ENCODE measurements around the gene PRKCE.

Gene PRKCE

GRCh38 chr2:45943219-45944044 is 292.0 kb downstream of the PRKCE start:
- in situ Hi-C loops (cut with HindIII; ENCODE audit: low pct_ligation_motif_present, low sequenced_read_pairs), result loop anchor here (25.0 kb wide), 1 partner anchor 306 kb away; no protein-coding TSS in a partner anchor
- no peaks in the 10 kb centered on the region for H3K27me3 ChIP-seq (replicated peaks)
- H3K27ac ChIP-seq, result no peak overlapping the region
- TF ChIP-seq, protein P1, sequence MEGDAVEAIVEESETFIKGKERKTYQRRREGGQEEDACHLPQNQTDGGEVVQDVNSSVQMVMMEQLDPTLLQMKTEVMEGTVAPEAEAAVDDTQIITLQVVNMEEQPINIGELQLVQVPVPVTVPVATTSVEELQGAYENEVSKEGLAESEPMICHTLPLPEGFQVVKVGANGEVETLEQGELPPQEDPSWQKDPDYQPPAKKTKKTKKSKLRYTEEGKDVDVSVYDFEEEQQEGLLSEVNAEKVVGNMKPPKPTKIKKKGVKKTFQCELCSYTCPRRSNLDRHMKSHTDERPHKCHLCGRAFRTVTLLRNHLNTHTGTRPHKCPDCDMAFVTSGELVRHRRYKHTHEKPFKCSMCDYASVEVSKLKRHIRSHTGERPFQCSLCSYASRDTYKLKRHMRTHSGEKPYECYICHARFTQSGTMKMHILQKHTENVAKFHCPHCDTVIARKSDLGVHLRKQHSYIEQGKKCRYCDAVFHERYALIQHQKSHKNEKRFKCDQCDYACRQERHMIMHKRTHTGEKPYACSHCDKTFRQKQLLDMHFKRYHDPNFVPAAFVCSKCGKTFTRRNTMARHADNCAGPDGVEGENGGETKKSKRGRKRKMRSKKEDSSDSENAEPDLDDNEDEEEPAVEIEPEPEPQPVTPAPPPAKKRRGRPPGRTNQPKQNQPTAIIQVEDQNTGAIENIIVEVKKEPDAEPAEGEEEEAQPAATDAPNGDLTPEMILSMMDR (IDR thresholded peaks at IDR 0.05; ENCODE audit: low read depth, low read length, missing control alignments), result peak; percentile 14
- no peak for DNase-seq
- H3K4me3 ChIP-seq (ENCODE audit: low read depth, low read length), result no peak overlapping the region
- H3K36me3 ChIP-seq (replicated peaks), result no peaks in the 10 kb centered on the region

DNA sequence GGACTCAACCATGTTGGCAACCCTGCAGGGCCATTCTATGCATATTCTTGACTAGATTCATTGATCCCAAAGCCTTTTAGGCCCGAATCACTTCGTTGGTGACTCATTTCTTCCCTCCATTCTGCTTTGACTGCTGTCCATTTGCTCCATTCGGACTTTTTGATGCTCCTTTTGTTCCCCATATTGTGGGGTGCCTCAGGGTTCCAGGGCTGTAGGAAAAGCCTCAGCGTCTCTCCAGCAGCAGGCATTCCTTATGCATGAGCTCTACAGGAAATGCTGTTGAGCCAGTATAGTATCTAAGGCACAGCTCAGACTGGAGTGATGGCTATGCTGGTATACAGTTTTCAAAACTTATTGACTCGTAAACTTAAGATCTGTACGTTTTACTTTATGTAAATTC is 292.6 kb downstream of the PRKCE start:
- H3K4me3 ChIP-seq (ENCODE audit: low read depth, low read length), result no peak overlapping the region
- H3K36me3 ChIP-seq (replicated peaks), result no peaks in the 10 kb centered on the region
- no peak overlapping the region for H3K27ac ChIP-seq
- no peaks in the 10 kb centered on the region for H3K27me3 ChIP-seq (replicated peaks)
- DNase-seq, result peak; percentile 75
- in situ Hi-C loops (cut with HindIII; ENCODE audit: low pct_ligation_motif_present, low sequenced_read_pairs), result loop anchor here (25.0 kb wide), 1 partner anchor 307 kb away; no protein-coding TSS in a partner anchor
- TF ChIP-seq, protein P1 (IDR thresholded peaks at IDR 0.05; ENCODE audit: low read depth, low read length, missing control alignments), result no peak

DNA sequence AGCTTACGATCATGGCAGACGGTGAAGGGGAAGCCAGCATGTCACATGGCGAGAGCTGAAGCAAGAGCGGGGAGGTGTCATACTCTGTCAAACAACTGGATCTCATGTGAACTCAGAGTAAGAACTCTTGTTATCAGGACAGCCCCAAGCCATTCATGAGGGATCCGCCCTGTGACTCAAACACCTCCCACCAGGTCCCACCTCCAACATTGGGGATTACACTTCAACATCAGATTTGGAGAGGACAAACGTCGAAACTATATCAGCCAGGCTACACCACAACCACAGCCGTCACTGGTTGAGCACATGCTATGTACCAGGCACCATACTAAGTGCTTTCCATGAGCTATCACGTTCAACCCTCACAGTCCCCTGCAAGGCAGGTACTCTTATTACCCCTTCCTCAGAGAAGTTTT is 293.8 kb downstream of the PRKCE start:
- TF ChIP-seq, protein P1 (IDR thresholded peaks at IDR 0.05; ENCODE audit: low read depth, low read length, missing control alignments), result no peak
- no peak for DNase-seq
- Histone ChIP-seq H3K36me3 (replicated peaks) (no peaks in the 10 kb centered on the region), H3K27me3 (replicated peaks) (no peaks in the 10 kb centered on the region), H3K4me3 (ENCODE audit: low read depth, low read length) (no peak overlapping the region), H3K27ac (no peak overlapping the region)
- in situ Hi-C loops (cut with HindIII; ENCODE audit: low pct_ligation_motif_present, low sequenced_read_pairs), result loop anchor here (25.0 kb wide), 1 partner anchor 308 kb away; no protein-coding TSS in a partner anchor

DNA sequence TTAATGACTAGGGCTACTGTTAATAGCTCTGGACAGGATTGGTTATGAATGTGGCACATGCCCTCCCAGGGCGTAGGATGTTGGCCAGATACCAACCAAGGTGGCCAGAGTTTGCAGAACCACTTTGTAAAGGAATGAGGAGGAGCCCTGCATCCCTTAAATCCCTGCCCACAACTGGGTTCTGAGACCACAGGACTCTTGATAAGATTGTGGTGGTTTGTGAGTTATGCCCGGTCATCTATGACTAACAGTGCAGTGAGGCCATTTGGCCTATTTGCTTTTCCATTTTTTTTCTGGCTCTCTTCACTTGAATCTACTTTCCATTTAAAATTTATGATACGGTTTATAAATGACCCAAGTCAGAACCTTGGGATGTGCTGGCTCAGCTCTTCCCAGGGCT is 294.5 kb downstream of the PRKCE start:
- no peak overlapping the region for H3K4me3 ChIP-seq (ENCODE audit: low read depth, low read length)
- DNase-seq, result peak; percentile 88
- in situ Hi-C loops (cut with HindIII; ENCODE audit: low pct_ligation_motif_present, low sequenced_read_pairs), result loop anchor here (25.0 kb wide), 1 partner anchor 309 kb away; no protein-coding TSS in a partner anchor
- H3K36me3 ChIP-seq (replicated peaks), result no peaks in the 10 kb centered on the region
- no peaks in the 10 kb centered on the region for H3K27me3 ChIP-seq (replicated peaks)
- TF ChIP-seq, protein P1 (IDR thresholded peaks at IDR 0.05; ENCODE audit: low read depth, low read length, missing control alignments), result no peak
- H3K27ac ChIP-seq, result no peak overlapping the region

DNA sequence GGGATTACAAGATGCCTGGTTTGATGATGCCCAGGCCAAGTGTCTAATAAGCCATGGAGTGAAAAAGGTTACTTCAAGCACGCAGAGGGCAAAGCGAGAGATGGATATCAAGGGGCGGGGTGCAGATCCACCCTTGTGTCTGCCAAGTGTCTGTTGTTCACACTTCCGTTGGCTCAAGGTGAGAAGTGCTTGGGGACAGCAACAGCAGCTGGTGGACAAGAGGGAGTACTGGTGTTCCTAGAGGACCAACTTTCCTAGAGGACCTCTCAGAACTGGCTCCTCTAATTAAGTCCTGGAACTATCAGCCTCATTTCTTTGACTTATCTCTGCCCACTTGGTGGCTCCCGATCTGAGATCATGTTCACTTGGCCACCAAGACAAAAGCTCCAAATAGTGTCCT is 299.1 kb downstream of the PRKCE start:
- Histone ChIP-seq H3K36me3 (replicated peaks) (no peaks in the 10 kb centered on the region), H3K4me3 (ENCODE audit: low read depth, low read length) (no peak overlapping the region), H3K27me3 (replicated peaks) (no peaks in the 10 kb centered on the region), H3K27ac (no peak overlapping the region)
- DNase-seq, result no peak
- in situ Hi-C loops (cut with HindIII; ENCODE audit: low pct_ligation_motif_present, low sequenced_read_pairs), result no loop called here
- TF ChIP-seq, protein P1 (IDR thresholded peaks at IDR 0.05; ENCODE audit: low read depth, low read length, missing control alignments), result no peak
